ENCODE measurements around the gene TPRG1L.

GRCh38 chr1:3654549-3655281 is 29.9 kb downstream of the TPRG1L start:
- TF ChIP-seq CTCF (IDR thresholded peaks at IDR 0.05; ENCODE audit: low read length) (no peak), EZH2 (IDR thresholded peaks at IDR 0.05; ENCODE audit: borderline replicate concordance, low read length) (no peak)

All from OCI-LY1 (cell line).